Endometrial microvascular endothelial cells (primary cell): ENCODE measurements around the gene CMTM4. TPM values are rescaled to one million over a fixed set of nuclear protein-coding genes. Genes with fewer than 3 reads are reported as not detected.
"Not testable (repeated sequence)": the region's sequence is repeated elsewhere in the genome, so short reads cannot be mapped to it uniquely, and the experiment has no call there.

ENCODE experiments used
- in situ Hi-C: cut with HindIII; loops from 2 replicates; pipeline ENCODE4 v1.10.0; 2017; ENCODE audit warnings: low sequenced_read_pairs, low pct_unique_long_range_greater_than_20kb; ENCODE audit errors: inconsistent ontology term
- total RNA-seq: library from RNA; depleted of rRNA; stranded (reverse); fragments of >200 nt; gene quantifications from one replicate; pipeline ENCODE4 v1.2.3, GENCODE V29; 2015; ENCODE audit errors: inconsistent ontology term

The CMTM4 gene
- total RNA-seq, 1 donor from 2014 or later, result 2.5 TPM

DNA sequence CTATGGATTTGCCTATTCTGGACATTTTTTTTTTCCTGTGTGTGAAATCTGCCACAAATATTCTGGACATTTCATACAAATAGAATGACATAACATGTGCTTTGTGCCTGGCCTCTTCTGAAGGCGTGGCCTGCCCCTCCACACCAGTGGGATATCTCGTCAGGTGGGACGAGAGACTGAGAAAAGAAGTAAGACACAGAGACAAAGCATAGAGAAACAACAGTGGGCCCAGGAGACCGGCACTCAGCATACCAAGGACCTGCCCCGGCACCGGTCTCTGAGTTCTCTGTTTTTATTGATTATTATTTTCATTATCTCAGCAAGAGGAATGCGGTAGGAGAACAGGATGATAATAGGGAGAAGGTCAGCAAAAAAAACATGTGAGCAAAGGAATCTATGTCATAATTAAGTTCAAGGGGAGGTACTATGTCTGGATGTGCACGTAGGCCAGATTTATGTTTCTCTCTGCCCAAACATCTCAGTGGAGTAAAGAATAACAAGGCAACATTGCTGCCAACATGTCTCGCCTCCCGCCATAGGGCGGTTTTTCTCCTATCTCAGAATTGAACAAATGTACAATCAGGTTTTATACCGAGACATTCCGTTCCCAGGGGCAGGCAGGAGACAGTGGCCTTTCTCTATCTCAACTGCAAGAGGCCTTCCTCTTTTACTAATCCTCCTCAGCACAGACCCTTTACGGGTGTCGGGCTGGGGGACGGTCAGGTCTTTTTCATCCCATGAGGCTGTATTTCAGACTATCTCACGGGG is 68.7 kb downstream of the CMTM4 start:
- in situ Hi-C loops, result not testable (repeated sequence)

DNA sequence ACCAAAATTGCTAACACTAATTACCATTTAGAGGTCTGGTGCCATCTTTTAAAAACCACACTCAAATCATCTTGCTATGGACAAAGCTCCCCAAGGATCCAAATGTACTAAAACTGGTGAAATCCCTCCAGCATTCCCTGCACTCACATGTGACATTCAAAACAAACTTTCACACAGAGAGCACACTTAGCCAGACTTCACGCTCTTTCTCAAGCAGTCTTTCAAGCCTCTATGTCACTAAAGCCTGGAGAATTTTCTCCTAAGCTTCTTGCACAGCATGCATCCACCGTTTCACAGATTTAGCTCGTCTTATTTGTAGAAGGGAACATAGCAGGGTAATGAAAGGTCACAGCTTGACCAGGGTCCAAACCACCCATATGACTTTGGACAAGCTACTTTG is 72.8 kb downstream of the CMTM4 start:
- in situ Hi-C loops, result no loop called here

DNA sequence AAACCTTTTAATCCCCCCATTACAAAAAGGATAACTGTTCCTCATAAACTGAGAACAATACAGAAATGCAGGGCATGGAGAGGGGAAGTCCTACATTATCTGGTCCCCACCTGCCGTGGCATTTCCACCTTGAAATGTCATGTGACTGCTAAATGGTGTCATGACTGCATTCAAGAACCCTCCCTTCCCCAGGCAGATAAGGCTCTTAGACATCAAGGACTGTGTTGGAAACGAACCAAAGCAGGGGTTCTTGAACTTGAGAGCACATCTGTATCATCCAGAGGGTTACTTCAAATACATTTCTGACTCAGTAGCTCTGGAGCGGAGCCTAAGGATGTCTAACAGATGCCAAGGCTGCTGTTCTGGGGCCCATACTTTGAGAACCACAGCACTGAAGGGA is 73.7 kb downstream of the CMTM4 start:
- in situ Hi-C loops, result no loop called here

DNA sequence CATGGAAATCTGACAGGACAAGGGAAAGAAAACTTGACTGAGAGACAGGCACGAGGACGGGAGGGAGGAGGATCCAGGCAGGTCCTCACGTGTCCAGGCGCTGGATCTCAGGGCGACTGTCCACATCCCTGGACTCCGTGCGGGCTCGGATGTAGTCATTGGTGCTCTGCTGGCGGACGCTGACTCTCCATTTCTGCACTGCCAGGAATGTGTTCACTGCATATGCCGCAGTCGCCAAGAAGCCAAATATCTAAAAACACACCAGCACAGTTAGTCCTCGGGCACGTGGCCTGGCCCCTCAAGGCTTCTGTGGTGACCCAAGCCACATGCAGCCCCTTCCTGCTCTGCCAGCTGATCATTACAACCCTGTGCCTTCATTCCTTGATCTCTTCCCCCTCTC is 74.6 kb downstream of the CMTM4 start:
- in situ Hi-C loops, result no loop called here

DNA sequence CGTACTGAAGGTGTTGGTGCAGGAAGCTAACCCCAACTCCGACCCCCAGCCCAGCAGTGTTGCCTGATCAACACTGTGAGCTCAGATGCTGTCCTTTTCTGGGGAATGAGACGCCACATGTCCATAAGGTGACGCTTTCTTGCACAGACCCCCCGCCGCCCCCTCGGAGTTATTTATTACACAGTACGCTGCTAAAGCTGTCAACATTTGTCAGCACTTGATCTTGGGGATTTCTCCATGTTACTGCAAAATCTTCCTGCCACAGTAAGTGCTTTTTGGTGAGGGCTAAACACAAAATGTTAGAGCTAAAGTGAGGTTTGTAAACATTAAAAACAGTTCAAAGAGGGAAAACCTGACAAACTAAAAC is 76.1 kb downstream of the CMTM4 start:
- in situ Hi-C loops, result no loop called here

DNA sequence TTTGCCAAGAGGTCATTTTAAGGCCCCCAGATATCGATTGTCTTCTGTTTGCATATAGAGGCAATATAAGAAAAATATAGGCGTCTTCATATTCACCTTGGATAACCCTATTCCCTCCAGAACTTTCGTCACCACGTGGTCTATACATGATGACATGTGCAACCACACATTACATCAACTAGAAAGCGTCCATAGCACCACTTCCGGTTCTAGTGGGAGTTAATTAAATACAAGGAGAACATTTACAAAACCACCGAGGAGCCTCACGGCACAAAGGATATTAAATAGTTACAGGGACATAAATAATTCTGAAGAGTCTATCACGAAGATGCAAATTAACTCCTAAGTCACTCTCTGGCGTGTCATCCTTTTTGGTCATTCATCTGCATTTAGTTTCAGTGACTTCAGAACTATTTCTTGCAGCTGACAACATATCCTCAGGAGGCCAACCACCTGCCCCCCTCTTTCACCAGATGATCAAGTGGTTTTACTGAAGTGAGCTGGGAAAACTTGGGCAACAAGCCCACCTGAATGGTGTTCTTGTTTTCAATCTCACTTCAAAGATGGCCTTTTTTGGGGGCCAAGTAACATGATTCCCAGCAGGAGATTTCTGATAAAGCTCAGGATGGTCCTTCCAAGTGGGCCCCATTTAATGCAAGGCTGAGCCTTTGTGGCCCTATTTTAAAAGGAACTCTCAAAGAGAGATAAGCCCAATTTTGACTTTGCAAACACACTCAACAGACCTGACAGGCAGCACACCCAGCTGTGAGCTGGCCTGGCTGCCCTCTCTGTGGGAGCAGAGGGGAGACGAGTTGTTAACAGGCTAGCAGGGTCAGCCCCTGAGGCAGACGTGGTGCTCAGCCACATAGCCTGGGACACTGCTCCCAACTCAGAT is 76.8 kb downstream of the CMTM4 start:
- in situ Hi-C loops, result no loop called here

DNA sequence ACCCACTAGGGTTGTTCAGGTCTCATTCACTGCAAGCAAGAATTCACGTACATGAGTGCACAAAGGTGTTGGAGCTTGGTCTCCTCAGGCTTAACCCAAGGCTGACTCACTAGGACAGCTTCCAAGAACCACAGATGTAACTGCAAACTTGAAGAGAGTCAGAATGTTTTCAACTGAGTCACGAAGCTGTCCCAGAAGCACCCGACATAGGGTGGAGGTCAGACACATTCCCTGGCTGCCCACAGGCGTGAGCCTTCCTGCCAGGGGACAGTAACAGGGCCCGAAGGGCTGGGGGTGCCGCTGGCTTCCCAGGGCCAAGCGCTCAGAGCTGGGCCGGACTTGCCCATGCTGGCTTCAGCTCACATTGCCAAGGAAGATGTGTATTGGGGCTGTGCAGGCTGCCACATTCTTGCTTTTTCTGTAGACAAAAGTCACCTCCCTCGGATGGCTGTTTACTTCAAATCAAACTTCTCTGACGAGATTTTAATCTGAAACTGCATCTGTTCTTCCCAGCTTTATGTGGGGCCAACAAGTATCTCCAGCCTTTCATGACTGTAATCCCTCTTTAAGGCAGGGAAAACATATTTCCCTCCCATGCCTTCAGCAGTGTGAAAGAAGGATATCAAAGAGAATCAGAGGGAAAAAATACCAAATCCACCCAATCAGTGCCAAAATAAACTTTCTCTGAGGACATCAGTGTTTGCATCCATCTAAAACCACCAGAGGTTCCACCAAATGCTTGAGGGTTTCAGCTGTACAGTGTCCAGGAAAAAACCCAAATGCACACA is 77.8 kb downstream of the CMTM4 start:
- in situ Hi-C loops, result no loop called here

DNA sequence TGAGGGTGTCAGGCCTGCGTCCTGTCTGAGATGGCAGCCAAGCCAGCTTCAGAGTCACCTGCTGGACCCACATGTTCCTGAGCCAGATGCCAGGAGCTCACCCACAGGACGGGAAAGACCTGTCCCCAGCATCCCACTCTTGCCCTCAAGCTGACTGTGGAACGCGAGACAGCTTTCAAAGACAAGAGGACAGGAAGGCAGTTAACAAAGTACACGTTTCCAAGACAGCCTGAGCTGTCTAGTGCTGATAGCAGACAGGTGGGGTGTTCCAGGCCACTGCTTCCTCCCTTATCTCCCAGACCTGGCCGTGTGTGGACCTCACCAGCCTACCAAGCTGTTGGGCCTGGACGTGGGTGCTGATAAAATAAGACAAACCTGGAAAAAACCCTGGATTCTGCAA is 78.8 kb downstream of the CMTM4 start:
- in situ Hi-C loops, result no loop called here

DNA sequence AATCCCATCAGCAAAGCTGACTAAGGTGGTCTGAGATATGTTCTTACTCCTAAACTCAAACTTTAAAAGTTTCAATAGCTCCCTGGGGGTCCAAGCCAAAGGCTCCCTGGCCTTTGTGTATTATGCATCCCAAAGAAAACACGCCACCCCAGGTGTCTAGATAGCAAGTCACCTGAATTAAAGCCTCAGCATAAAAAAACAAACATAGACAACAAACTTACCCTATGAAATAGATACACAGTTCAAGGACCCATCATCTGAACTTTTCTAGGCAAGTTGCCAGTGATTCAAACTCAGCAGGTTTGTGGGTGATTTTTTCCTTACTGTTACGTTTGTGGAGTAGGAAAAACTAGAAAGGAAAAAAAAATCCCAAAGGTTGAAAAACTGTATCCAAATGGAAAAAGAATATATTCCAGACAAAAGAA is 79.5 kb downstream of the CMTM4 start:
- in situ Hi-C loops, result no loop called here

DNA sequence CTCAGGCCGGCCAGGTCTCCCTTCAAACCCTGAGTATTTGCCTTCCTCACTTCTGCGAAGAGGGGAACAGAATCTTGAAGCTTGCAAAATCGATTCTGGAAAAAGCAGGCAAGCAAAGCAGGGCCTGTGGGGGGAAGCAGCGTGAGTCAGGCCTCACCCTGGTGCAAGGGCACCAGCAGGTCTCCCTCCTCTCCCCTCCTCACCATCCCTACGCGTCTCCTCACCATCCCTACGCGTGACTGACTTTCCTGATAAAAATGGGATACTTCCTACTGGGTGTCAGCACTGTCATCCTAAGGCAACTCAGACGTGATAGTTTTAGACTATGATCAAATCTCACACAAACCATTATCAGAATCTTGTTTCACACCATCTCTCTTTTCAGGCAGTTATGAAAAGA is 80.0 kb downstream of the CMTM4 start:
- in situ Hi-C loops, result no loop called here

DNA sequence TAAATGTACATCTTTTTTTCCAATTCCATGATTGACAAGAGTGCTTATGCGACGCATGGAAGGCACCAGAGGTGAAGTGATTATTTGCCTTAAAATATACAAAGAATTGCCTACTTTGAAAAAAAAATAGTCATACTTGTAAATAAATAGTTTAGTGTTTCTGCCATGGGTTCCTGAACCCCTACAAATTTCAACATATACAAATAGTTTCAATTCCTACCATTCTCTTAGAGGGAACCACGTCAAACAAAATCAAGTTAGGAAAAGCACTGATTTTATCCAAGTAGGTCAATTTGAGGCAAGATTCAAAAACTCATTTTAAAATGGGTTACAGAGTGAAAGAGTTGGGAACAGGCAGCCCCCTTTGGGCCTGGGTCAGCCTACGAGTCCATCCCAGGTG is 80.4 kb downstream of the CMTM4 start:
- in situ Hi-C loops, result no loop called here

DNA sequence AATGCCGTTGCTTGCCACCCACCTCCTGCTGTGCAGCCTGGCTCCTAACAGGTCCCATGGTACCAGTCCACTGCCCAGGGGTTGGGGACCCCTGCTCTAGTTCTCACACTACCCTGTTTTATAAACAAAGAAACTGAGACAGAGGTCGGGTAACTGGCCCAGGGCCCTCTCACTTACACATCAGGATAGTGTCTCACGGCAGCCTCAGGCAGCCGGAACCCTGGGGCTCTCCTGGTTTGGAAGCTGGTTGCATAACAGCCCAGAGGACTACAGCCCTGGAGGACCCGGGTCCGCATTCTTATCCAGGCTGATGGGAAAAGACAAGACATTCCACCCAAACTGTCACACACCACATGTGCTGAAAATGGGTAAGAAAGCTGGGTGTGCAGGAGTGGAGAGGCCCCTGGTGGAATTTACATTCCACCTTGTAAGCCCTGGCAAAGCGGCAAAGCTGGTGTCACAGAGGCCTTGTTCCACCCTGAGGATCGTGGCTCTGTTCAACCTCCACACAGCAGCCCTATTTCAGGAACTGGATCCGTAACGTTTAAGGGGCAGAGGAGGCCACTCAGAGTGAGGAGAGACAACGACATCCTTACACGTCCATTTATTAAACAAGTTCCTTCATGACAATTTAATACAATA is 82.3 kb downstream of the CMTM4 start:
- in situ Hi-C loops, result no loop called here

DNA sequence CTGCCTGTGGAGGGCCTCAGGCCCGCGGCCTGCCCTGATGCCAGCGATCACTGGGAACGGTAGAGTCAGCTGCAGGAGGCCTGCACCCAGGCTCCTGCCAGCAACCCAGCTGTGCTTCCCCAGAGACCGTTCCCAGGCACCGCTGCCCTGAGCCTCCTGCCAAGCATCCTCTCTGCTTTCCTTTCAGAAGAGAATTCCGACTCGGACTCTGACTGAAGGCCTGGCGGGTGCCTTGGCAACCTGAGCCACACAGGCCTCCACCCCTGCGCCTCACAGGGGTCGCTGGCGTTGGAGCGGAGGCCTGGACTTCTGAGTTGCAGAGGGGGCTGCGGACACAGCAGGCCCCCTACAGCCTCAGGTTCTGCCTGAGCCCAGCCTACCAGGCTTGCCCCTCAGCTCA is 84.1 kb downstream of the CMTM4 start:
- in situ Hi-C loops, result no loop called here

DNA sequence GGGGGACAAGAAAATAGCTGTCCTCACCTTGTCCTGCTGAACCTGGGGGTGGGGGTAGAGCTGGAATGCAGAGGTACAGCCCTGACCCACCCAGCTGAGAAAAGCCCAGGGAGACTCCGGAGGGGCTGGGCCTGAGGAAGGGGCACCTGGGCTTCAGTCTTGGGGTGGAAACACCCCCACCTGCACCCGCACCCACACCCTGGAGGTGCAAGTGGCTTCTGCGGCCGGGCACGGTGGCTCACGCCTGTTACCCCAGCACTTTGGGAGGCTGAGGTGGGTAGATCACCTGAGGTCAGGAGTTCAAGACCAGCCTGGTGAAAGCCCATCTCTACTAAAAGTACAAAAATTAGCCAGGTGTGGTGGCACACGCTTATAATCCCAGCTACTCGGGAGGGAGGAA is 84.6 kb downstream of the CMTM4 start:
- in situ Hi-C loops, result not testable (repeated sequence)

DNA sequence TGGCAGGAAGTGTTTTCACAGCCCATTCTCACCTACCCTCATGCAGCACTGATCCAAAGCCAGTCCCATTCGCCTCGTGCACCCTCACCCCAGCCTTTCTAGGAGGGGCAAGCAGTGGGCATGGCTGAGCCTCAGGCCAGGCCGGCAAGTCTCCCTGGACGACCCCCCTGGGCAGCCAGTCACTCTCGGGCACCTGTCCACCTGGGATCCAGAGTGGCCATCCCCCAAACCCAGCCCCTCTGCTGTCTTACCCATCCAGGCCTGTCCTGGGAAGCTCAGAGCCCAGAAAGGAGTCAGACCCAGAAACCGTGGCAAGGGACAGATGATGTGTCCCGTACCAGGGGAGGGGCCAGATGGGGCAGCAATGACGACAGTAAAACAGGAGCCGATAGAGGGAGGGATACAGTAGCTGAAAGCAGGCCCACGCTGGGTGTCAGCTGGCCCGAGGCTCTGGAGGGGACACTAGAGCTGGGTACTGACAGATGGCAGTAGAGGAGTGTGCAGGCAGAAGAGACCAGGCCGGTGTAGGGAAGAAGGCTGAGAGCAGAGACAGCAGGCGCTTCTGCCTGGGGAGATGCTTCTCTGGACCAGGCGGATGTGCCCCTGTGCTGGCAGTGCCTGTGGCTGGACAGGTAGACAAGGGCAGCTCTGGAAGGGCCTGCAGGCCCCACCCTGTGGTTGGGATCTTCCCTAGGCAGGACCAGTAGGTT is 86.3 kb downstream of the CMTM4 start:
- in situ Hi-C loops, result no loop called here

DNA sequence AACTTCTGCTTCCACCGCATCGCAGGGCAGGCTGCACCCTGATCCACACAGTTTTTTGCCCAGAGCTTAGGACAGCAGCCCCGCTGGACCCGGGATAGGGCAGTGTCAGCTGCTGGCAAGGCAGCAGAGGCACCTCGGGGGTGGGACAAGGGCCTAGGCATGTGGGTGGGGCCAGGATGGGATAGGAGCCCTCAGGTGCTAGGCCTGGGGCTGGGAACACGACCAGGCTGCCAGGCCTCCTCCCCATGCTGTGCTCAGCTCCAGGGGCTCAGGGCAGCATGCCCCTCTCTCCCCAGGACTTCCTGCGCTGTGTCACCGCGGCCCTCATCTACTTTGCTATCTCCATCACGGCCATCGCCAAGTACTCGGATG is 87.4 kb downstream of the CMTM4 start:
- in situ Hi-C loops, result no loop called here

DNA sequence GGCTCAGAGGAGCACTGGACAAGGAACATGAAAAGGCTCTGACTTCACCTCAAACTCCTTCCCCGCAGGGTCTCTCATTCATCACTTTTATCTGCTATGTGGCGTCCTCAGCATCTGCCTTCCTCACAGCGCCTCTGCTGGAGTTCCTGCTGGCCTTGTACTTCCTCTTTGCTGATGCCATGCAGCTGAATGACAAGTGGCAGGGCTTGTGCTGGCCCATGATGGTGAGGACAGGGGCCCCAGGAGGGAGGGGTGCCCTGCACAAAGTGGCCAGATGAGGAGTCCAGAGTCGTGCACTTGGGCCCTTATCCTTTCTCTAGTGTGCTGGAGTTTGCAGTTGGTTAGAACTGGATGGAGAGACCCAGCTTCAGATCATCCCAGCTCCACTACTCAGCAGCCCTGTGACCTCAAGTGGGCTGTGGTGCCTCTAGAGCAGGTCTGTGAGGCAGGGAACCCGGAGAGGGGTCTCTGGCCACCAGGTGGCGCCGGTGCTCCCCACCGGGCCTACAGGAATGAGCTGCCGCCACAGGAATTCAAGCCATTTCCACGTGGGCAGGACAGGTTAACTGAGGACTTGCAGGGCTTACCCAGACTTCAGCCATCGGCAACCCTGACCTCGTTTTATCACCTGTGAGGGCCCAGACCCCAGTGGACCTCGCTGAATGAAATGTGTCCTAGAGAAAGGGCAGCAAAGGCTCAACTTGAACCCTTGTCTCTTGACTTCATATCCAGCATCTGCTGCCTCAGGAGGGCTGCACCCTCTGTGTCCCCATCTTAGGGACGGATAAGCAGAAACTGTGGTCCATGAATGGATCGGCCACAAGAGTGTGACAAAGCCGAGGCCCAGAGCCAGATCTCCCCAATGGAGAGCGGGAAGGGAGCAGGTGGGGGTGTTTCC is 88.1 kb downstream of the CMTM4 start:
- in situ Hi-C loops, result no loop called here
